HG03469 (cell line): ENCODE measurements around the gene MYH9.

Experiments used
- ATAC-seq: cut with Tn5 transposase; IDR thresholded peaks from one replicate; pipeline ENCODE4 v1.9.1; 2021; ENCODE audit warnings: mild to moderate bottlenecking, moderate library complexity, moderate number of reproducible peaks; ENCODE audit not compliant: unreplicated experiment

MYH9 gene

GRCh38 chr22:36386900-36387708 is 663 bp downstream of the MYH9 start:
- ATAC-seq: peak; percentile 8

GRCh38 chr22:36386351-36386899 is 1.3 kb downstream of the MYH9 start:
- no peak for ATAC-seq

- ATAC-seq: no peak
These were observed 2.0 kb downstream of the MYH9 start for GRCh38 chr22:36385491-36386350.

DNA sequence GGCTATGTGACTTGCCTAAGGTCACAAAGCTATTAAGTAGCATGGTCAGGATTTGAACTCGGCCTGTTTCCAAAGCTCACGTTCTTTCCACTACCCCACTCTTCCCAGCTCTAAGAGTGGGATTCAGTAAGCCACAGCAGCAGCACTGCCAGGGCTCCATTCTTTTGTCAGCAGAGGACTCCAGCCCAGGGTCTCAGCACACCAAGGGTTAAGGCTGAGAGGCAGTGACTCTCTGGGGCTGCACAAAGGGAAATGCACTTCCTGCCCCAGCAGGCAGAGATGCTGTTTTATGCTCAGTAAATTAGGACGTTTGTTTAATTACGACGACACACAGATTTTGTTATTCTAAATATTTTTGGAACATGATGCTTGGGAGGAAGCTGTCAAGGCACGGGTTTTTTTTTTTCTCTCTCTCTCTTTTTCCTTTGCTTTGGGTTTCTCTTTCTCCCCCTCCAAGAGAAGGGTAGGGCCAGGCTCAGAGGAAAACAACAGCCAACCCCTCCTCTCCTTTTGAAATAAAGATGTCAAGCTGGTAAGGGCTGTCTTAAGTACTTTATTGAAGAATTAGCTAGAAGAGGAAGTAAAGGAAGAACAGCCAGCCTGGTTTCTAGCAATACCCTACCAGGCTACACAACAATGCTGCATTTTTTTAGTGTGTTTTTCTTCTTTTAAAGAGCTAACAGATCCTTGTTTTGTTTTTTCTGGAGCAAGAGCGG is 2.8 kb downstream of the MYH9 start:
- ATAC-seq: no peak

- ATAC-seq: no peak
These were observed 4.6 kb downstream of the MYH9 start for GRCh38 chr22:36383110-36383581.

- ATAC-seq: no peak
These were observed 6.1 kb downstream of the MYH9 start for GRCh38 chr22:36381513-36382128.

GRCh38 chr22:36379593-36380361 is 8.0 kb downstream of the MYH9 start:
- no peak for ATAC-seq

DNA sequence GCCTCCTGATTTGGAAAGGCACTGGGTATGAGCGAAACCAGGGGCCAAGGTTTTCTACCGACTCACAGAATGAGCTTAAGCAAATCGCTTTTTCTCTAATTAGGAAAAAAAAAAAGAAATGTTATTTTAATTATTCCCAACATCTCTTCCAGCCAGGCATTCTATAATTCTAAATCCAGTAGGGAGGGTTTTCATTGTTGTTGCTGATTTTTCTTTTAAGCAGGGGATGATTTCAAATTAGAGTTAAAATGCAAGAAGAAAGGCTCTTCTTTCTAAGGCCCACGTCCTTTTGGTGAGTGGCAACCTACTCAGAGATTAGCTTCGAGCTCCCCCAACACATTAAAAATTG is 8.9 kb downstream of the MYH9 start:
- ATAC-seq: no peak

DNA sequence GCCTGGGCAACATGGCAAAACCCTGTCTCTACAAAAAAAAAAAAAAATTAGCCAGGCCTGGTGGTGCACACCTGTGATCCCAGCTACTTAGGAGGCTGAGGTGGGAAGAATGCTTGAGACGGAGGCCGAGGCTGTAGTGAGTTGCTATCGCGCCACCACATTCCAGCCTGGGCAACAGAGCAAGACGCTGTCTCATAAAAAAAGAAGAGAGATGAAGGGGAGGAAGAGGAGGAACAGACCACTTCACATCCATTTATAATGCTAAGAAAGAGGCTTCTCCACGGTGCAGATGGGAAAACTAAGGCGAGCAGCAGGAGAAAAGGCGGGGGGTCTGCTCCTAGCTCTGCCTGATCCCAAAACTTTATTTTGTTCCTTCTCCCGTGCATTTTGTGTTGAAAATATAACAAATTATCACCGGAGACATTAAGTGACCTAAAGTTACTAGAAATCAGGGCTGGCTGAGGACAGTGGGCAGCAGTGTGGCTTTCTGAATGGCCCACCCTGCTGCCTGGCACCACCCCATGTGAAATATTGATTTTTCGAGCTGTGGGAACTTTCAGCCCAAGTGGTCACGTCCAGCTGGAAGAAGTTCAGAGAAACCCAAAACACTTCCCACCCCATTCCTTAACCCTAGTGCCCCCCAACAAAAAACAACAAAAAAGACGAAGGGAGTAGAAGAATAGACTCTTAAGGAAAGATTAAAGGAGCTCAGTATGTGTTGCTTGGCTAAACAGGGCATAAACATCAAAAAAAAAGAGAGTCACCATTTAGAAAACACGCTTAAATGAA is 9.5 kb downstream of the MYH9 start:
- ATAC-seq: no peak

GRCh38 chr22:36377022-36377631 is 10.6 kb downstream of the MYH9 start:
- ATAC-seq: no peak

DNA sequence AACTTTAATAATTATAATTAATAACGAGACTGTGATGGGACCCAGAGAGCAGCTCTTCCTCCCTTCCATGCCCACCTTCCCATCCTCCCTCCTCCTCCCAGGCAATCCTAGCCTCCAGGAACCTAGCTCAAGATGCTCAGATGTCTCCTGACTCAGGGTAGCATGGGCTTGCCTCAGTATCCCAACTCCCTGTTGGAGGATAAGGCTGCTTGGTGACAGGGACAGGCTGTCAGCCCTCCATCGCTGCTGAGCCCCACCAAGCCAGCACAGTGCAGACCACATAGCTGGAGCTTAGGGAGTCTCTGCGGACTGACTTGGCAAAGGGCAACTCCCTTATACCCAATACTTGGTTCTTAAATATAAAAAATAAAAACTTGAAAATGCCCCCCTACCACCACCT is 11.5 kb downstream of the MYH9 start:
- no peak for ATAC-seq

DNA sequence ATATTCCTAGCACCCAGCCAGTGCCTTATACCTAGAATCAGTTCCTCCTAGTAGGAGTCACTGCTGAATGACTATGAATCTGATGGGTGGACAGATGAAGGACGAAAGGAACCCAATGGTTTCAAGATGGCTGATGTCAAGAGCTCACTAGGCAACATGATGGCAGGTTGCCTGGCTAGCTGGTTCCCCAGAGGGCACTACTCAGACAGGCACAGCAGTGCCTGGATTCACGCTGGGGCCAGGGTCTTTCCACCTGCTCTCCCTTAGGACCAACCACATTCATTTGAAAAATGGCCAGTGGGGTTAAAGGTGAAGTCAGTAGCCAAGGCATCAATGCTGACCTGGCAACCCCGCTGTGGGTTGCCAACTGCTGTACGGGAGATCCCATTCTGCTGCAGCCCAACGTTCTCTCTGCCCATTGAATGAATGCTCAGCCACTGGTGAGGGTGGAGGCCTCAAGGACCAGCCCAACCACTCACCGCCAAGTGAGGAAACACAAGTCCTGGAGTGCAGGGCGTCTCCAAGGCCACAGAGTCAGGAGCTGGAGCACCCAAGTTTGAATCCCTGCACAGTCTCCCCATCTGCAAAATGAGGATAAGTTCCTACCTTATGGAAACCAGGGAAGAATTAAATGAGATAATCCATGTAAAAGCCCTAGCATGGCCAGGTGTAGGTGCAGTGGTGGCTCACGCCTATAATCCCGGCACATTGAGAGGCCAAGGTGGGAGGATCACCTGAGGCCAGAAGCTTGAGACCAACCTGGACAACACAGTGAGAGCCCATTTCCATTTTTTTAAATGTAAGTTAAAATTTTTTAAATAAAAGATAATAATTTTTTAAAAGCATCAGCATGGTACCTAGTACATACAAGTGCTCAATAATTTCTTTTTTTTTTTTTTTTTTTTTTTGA is 12.4 kb downstream of the MYH9 start:
- ATAC-seq: no peak

DNA sequence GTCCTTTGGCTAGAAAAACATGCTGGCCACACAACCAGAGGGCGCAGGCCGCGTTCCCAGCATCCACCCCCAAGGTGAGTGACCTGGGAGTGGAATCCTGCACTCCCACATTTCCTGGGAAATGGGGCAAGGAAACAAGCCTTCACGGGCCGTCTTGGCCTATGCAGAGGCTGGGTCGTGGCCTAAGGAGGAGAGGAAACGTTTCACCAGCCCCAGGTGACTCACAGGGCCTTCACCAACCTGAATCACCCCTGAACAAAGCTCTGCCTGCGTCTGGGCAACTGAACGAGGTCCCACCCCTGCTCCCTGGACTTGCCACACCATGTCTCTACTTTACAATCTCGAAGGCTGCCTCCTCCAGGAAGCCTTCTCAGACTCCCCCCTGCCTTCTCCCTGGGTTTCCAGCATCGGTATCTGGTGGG is 13.2 kb downstream of the MYH9 start:
- ATAC-seq: no peak

DNA sequence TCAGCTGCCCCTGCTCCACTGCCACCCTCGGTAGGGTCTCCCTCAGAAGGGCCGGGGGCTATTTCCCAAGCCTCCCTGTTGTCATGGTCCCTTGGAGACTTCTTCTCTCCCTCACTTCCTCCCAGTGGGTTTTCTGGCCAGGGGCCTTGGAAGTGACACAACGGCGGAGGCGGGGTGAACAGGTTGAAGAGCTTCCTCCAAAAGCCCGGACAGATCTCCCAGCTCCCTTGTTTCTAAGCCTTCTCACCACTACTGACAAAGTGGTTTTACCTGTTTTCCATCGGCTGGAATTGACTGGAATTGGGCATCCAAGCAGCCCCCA is 14.5 kb downstream of the MYH9 start:
- ATAC-seq: no peak

DNA sequence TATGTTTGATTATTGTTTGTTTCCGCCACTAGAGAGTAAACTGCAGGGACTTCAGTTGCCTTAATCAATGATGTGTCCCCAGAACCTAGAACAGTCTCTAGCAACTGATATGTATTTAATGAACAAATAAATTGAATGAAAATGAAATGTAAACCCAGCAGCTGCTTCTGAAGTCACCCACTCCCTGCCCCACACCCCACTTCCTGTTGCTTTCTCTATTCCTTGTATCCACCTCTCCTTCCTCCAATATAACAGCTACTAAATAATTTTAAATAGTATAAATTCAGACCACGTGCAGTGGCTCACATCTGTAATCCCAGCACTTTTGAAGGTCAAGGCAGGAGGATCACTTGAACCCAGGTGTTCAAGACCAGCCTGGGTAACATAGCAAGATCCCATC is 15.8 kb downstream of the MYH9 start:
- ATAC-seq: no peak

DNA sequence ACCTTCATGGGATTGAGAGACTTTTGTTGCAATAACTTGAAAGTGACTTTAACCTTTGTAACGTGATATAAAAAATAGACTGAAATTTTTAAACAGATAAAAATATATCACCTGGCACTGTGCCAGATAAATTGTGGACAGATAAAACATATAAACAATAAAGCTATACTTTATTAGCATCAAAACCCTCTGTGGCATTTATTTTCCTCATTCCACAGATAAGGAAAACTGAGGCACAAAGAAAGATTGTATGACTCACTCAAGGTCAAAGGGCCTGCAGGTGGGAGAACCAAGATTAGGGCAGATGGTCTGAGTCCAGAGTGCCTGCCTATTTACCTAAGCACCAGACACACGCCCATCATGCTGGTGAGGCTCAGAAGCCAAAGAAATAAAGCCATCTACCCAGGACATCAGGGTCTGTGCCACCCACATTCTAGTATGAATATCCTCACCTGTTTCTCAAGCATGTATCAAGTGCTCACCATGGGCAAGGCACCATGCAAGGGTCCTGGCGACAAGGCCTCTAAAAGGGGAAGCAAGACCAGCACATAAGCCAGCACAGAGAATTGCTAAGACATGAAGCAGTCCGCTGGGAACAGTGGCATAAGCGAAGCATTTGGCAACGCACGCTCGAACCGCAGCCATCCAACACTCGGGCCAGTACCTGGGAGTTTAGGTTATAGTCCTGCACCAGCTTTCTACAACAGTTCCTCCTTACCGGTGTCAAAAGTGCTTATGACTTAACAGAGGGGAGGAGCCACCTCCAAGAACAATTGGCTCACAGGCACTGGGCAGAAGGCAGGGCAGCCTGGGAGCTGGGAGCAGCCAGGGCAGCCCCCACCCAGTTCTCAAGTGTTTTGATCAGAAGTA is 17.6 kb downstream of the MYH9 start:
- ATAC-seq: no peak
